NCI-H1092 treated with DMSO at 0.1 percent for 48 hours (cell line): ENCODE data around the gene DNAH9.

Source experiments
- DNase-seq: peaks from one replicate; lab custom pipeline; 2025; lab: John Stamatoyannopoulos, UW

DNAH9 gene

GRCh38 chr17:11768981-11769380 lies 170.7 kb downstream of the DNAH9 start:
- DNase-seq, result no peak

GRCh38 chr17:11772031-11772430 lies 173.8 kb downstream of the DNAH9 start:
- DNase-seq, result no peak

- DNase-seq, result no peak
These were observed 181.6 kb downstream of the DNAH9 start for GRCh38 chr17:11779892-11780291.

GRCh38 chr17:11780621-11781020 lies 182.4 kb downstream of the DNAH9 start:
- DNase-seq, result no peak

GRCh38 chr17:11786711-11787438 lies 188.6 kb downstream of the DNAH9 start:
- DNase-seq, result no peak

- DNase-seq, result no peak
These were observed 197.6 kb downstream of the DNAH9 start for GRCh38 chr17:11795906-11796305.

GRCh38 chr17:11797803-11798202 lies 199.5 kb downstream of the DNAH9 start:
- no peak for DNase-seq

GRCh38 chr17:11803231-11803969 lies 205.1 kb downstream of the DNAH9 start:
- no peak for DNase-seq

GRCh38 chr17:11805138-11805537 lies 206.9 kb downstream of the DNAH9 start:
- DNase-seq, result no peak

GRCh38 chr17:11805952-11806351 lies 207.7 kb downstream of the DNAH9 start:
- DNase-seq, result no peak

GRCh38 chr17:11807606-11808005 lies 209.3 kb downstream of the DNAH9 start:
- no peak for DNase-seq

- no peak for DNase-seq
These were observed 215.0 kb downstream of the DNAH9 start for GRCh38 chr17:11813278-11813677.

- DNase-seq, result no peak
These were observed 215.6 kb downstream of the DNAH9 start for GRCh38 chr17:11813871-11814270.

GRCh38 chr17:11814655-11815262 lies 216.5 kb downstream of the DNAH9 start:
- DNase-seq, result no peak

GRCh38 chr17:11816409-11816808 lies 218.1 kb downstream of the DNAH9 start:
- DNase-seq, result no peak

GRCh38 chr17:11823862-11824261 lies 225.6 kb downstream of the DNAH9 start:
- DNase-seq, result no peak

GRCh38 chr17:11825572-11826209 lies 227.4 kb downstream of the DNAH9 start:
- no peak for DNase-seq

- no peak for DNase-seq
These were observed 234.3 kb downstream of the DNAH9 start for GRCh38 chr17:11832401-11833137.

- DNase-seq, result no peak
These were observed 238.2 kb downstream of the DNAH9 start for GRCh38 chr17:11836508-11836907.

- DNase-seq, result no peak
These were observed 241.8 kb downstream of the DNAH9 start for GRCh38 chr17:11840052-11840451.

GRCh38 chr17:11840831-11841230 lies 242.6 kb downstream of the DNAH9 start:
- DNase-seq, result no peak

GRCh38 chr17:11848330-11848729 lies 250.1 kb downstream of the DNAH9 start:
- no peak for DNase-seq
